HL-60 (cell line): ENCODE results near the gene RGS14.

Experiments
- DNase-seq, 2 experiments: peaks; one replicate each; pipeline ENCODE4 v3.0.0-alpha.2; 2010 to 2020; ENCODE audit warnings: low read depth in 1 of 2, low spot score in 1 of 2
- H3K27ac ChIP-seq: fragments of 250-450 bp; sonication (Bioruptor Pico); replicated peaks from 2 replicates; pipeline ENCODE4 v1.5.1; 2020; ENCODE audit warnings: mild to moderate bottlenecking, moderate library complexity
- H3K27me3 ChIP-seq: fragments of 250-450 bp; sonication (Bioruptor Pico); 2 replicates; pipeline ENCODE4 v1.5.1; 2021; ENCODE audit warnings: mild to moderate bottlenecking, moderate library complexity; ENCODE audit not compliant: insufficient read depth, poor library complexity, severe bottlenecking
- H3K4me3 ChIP-seq: replicated peaks from 2 replicates; pipeline ENCODE4 v1.5.1; 2011; ENCODE audit warnings: mild to moderate bottlenecking, control low read depth, low read length; ENCODE audit not compliant: insufficient read depth
- POLR2AphosphoS5 ChIP-seq: IDR thresholded peaks from 2 replicates; pipeline ENCODE4 v1.6.1; 2012; ENCODE audit warnings: low read depth
- SPI1 ChIP-seq: IDR thresholded peaks from 2 replicates; pipeline ENCODE4 v1.6.1; 2012; ENCODE audit warnings: low read depth, mild to moderate bottlenecking, borderline replicate concordance
- TF ChIP-seq, protein P1 (sequence below): IDR thresholded peaks from 2 replicates; pipeline ENCODE4 v1.6.1; 2012; ENCODE audit warnings: low read depth; ENCODE audit not compliant: insufficient replicate concordance

Gene RGS14

DNA sequence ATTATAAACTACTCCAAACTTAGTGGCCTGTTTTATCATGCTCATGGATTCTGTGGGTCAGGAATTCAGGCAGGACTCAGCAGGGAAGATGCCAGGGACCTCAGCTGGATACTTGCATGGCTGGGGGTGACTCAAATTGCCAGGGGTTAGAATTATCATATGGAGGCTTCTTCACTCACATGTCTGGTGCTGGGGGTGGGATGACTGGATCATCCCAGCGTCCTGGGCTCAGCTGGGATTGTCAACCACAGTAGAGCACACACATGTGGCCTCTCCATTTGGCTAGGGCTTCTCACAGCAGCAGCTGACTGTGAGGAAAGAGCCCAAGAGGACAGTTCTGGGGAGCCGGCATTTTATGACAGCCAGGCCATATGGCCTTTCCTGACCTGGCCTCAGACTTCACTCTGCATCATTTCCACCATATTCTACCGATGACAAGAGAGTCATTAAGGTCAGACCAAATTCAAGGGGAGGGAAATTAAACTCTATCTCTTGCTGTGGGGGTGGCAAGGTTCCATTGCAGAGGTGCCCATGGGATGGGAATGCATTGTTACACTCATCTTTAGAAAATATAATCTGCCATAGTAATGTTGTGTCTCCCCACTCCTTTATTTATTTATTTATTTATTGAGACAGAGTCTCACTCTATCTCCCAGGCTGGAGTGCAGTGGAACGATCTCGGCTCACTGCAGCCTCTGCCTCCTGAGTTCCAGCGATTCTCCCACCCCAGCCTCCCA lies 63.5 kb downstream of the RGS14 start:
- no peak overlapping the region for H3K4me3 ChIP-seq
- no peak for TF ChIP-seq POLR2AphosphoS5
- no peak for TF ChIP-seq SPI1
- TF ChIP-seq, protein P1, sequence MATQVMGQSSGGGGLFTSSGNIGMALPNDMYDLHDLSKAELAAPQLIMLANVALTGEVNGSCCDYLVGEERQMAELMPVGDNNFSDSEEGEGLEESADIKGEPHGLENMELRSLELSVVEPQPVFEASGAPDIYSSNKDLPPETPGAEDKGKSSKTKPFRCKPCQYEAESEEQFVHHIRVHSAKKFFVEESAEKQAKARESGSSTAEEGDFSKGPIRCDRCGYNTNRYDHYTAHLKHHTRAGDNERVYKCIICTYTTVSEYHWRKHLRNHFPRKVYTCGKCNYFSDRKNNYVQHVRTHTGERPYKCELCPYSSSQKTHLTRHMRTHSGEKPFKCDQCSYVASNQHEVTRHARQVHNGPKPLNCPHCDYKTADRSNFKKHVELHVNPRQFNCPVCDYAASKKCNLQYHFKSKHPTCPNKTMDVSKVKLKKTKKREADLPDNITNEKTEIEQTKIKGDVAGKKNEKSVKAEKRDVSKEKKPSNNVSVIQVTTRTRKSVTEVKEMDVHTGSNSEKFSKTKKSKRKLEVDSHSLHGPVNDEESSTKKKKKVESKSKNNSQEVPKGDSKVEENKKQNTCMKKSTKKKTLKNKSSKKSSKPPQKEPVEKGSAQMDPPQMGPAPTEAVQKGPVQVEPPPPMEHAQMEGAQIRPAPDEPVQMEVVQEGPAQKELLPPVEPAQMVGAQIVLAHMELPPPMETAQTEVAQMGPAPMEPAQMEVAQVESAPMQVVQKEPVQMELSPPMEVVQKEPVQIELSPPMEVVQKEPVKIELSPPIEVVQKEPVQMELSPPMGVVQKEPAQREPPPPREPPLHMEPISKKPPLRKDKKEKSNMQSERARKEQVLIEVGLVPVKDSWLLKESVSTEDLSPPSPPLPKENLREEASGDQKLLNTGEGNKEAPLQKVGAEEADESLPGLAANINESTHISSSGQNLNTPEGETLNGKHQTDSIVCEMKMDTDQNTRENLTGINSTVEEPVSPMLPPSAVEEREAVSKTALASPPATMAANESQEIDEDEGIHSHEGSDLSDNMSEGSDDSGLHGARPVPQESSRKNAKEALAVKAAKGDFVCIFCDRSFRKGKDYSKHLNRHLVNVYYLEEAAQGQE: no peak
- DNase-seq: no peak

More for the DNA sequence above, 63.5 kb downstream of the RGS14 start:
- H3K27me3 ChIP-seq: no peaks in the 10 kb centered on the region
- no peak overlapping the region for H3K27ac ChIP-seq
